ENCODE measurements around the gene TMBIM6.
"Not testable (repeated sequence)": the region's sequence is repeated elsewhere in the genome, so short reads cannot be mapped to it uniquely, and the experiment has no call there.

TMBIM6 gene

GRCh38 chr12:49764126-49764525 lies 22.8 kb downstream of the TMBIM6 start:
- H3K9me3 ChIP-seq (ENCODE audit: control insufficient read depth, insufficient read depth, low read length) = no peaks in the 10 kb centered on the region
- 0 out of 2 replicates have a peak, but pooled peaks cover 3% of the 10 kb centered on the region for H4K20me1 ChIP-seq (ENCODE audit: control insufficient read depth, insufficient read depth, low read depth, low read length)
- H3K36me3 ChIP-seq (ENCODE audit: control insufficient read depth, low read length) = peaks cover 55% of the 10 kb centered on the region
- no peaks in the 10 kb centered on the region for H3K9me2 ChIP-seq (replicated peaks; ENCODE audit: control insufficient read depth, low read length)
- H3F3A ChIP-seq (ENCODE audit: control insufficient read depth, insufficient read depth) = peaks cover 15% of the 10 kb centered on the region
- H3K27me3 ChIP-seq (ENCODE audit: control insufficient read depth, low read length) = no peaks in the 10 kb centered on the region
- no peaks in the 10 kb centered on the region for H3K79me2 ChIP-seq (ENCODE audit: control insufficient read depth, low read length)
- 0 out of 2 replicates have a peak, but pooled peaks cover 6% of the 10 kb centered on the region for H3K4me1 ChIP-seq (ENCODE audit: control insufficient read depth, low read length)
- no peak overlapping the region for H3K4me3 ChIP-seq (ENCODE audit: low read length)
- TF ChIP-seq CTCF (IDR thresholded peaks at IDR 0.05; ENCODE audit: low read depth, low read length, poor library complexity, severe bottlenecking) = no peak
- no peak for TF ChIP-seq EZH2phosphoT487 (IDR thresholded peaks at IDR 0.05; ENCODE audit: borderline replicate concordance, low read length)
- H3K4me2 ChIP-seq (ENCODE audit: low read length) = no peak overlapping the region
- H3K27ac ChIP-seq (ENCODE audit: low read depth, low read length) = no peak overlapping the region

DNA sequence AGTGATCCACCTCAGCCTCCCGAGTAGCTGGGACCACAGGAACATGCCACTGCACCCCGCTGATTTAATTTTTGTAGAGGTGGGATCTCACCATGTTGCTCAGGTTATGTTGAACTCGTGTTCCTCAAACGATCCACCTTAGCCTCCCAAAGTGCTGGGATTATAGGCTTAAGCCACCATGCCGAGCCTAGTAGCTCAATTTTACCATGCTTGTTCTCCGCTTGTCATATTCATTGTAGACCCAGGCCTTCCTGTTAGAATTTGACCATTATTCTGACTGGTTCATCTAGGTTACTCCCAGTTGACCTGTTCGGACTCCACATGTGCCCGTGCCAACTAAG lies 24.7 kb downstream of the TMBIM6 start:
- Histone ChIP-seq H4K20me1 (ENCODE audit: control insufficient read depth, insufficient read depth, low read depth, low read length) (0 out of 2 replicates have a peak, but pooled peaks cover 3% of the 10 kb centered on the region), H3K9me2 (replicated peaks; ENCODE audit: control insufficient read depth, low read length) (no peaks in the 10 kb centered on the region), H3F3A (ENCODE audit: control insufficient read depth, insufficient read depth) (peaks cover 15% of the 10 kb centered on the region), H3K36me3 (ENCODE audit: control insufficient read depth, low read length) (peaks cover 39% of the 10 kb centered on the region), H3K27me3 (ENCODE audit: control insufficient read depth, low read length) (no peaks in the 10 kb centered on the region), H3K4me3 (ENCODE audit: low read length) (no peak overlapping the region), H3K4me2 (ENCODE audit: low read length) (no peak overlapping the region), H3K9me3 (ENCODE audit: control insufficient read depth, insufficient read depth, low read length) (no peaks in the 10 kb centered on the region), H3K4me1 (ENCODE audit: control insufficient read depth, low read length) (0 out of 2 replicates have a peak, but pooled peaks cover 6% of the 10 kb centered on the region), H3K79me2 (ENCODE audit: control insufficient read depth, low read length) (no peaks in the 10 kb centered on the region), H3K27ac (ENCODE audit: low read depth, low read length) (no peak overlapping the region)
- TF ChIP-seq EZH2phosphoT487 (IDR thresholded peaks at IDR 0.05; ENCODE audit: borderline replicate concordance, low read length) (no peak), CTCF (IDR thresholded peaks at IDR 0.05; ENCODE audit: low read depth, low read length, poor library complexity, severe bottlenecking) (no peak)

- H3K27ac ChIP-seq (ENCODE audit: low read depth, low read length) = no peak overlapping the region
- TF ChIP-seq CTCF (IDR thresholded peaks at IDR 0.05; ENCODE audit: low read depth, low read length, poor library complexity, severe bottlenecking) = no peak
- no peak for TF ChIP-seq EZH2phosphoT487 (IDR thresholded peaks at IDR 0.05; ENCODE audit: borderline replicate concordance, low read length)
- H3K36me3 ChIP-seq (ENCODE audit: control insufficient read depth, low read length) = peaks cover 26% of the 10 kb centered on the region
- H3F3A ChIP-seq (ENCODE audit: control insufficient read depth, insufficient read depth) = peaks cover 6% of the 10 kb centered on the region
- no peaks in the 10 kb centered on the region for H3K9me3 ChIP-seq (ENCODE audit: control insufficient read depth, insufficient read depth, low read length)
- 0 out of 2 replicates have a peak, but pooled peaks cover 2% of the 10 kb centered on the region for H4K20me1 ChIP-seq (ENCODE audit: control insufficient read depth, insufficient read depth, low read depth, low read length)
- H3K27me3 ChIP-seq (ENCODE audit: control insufficient read depth, low read length) = no peaks in the 10 kb centered on the region
- 0 out of 2 replicates have a peak, but pooled peaks cover 4% of the 10 kb centered on the region for H3K4me1 ChIP-seq (ENCODE audit: control insufficient read depth, low read length)
- H3K79me2 ChIP-seq (ENCODE audit: control insufficient read depth, low read length) = no peaks in the 10 kb centered on the region
- H3K4me2 ChIP-seq (ENCODE audit: low read length) = no peak overlapping the region
- H3K9me2 ChIP-seq (replicated peaks; ENCODE audit: control insufficient read depth, low read length) = no peaks in the 10 kb centered on the region
- no peak overlapping the region for H3K4me3 ChIP-seq (ENCODE audit: low read length)
Observed at GRCh38 chr12:49767333-49767732, 26.0 kb downstream of the TMBIM6 start.

- H3K4me1 ChIP-seq (ENCODE audit: control insufficient read depth, low read length); H3K9me2 ChIP-seq (replicated peaks; ENCODE audit: control insufficient read depth, low read length); H3K27ac ChIP-seq (ENCODE audit: low read depth, low read length); H3K79me2 ChIP-seq (ENCODE audit: control insufficient read depth, low read length); H3K27me3 ChIP-seq (ENCODE audit: control insufficient read depth, low read length); H3K9me3 ChIP-seq (ENCODE audit: control insufficient read depth, insufficient read depth, low read length); H3K4me3 ChIP-seq (ENCODE audit: low read length); H3K4me2 ChIP-seq (ENCODE audit: low read length); H3K36me3 ChIP-seq (ENCODE audit: control insufficient read depth, low read length); H3F3A ChIP-seq (ENCODE audit: control insufficient read depth, insufficient read depth); H4K20me1 ChIP-seq (ENCODE audit: control insufficient read depth, insufficient read depth, low read depth, low read length): not testable (repeated sequence)
Observed at GRCh38 chr12:49773102-49773501, 31.7 kb downstream of the TMBIM6 start.
